GM23338 (cell line): ENCODE results near the gene MGAT5. TPM values are rescaled to one million over a fixed set of nuclear protein-coding genes. Genes with fewer than 3 reads are reported as not detected.

Source experiments
- ATAC-seq: fragments of 200-7000 bp; cut with Tn5 transposase; 3 replicates; pipeline ENCODE4 v1.9.1; 2020
- DNase-seq: peaks from one replicate; pipeline ENCODE4 v3.0.0-alpha.2; 2015; ENCODE audit warnings: low spot score
- H2AFZ ChIP-seq: fragments of 200-600 bp; sonication (generic); 2 replicates; pipeline ENCODE4 v1.8.0; 2016; ENCODE audit warnings: antibody characterized with exemption, mild to moderate bottlenecking, moderate library complexity
- H3F3A ChIP-seq: fragments of 200-600 bp; sonication (generic); replicated peaks from 2 replicates; pipeline ENCODE4 v1.8.0; 2017; ENCODE audit warnings: antibody characterized with exemption, mixed run types, low read depth
- H3K27ac ChIP-seq: fragments of 200-600 bp; sonication (generic); 2 replicates; pipeline ENCODE4 v1.6.1; 2016; ENCODE audit warnings: low read depth
- H3K27me3 ChIP-seq: fragments of 200-600 bp; sonication (generic); 2 replicates; pipeline ENCODE4 v1.8.0; 2016; ENCODE audit warnings: mild to moderate bottlenecking, mixed run types, moderate library complexity; ENCODE audit not compliant: insufficient read depth
- H3K36me3 ChIP-seq: fragments of 200-600 bp; sonication (generic); 2 replicates; pipeline ENCODE4 v1.8.0; 2016; ENCODE audit warnings: mild to moderate bottlenecking; ENCODE audit not compliant: insufficient read depth
- H3K4me1 ChIP-seq: fragments of 200-600 bp; sonication (generic); 2 replicates; pipeline ENCODE4 v1.8.0; 2016; ENCODE audit warnings: mild to moderate bottlenecking, moderate library complexity; ENCODE audit not compliant: insufficient read depth
- H3K4me2 ChIP-seq: fragments of 200-600 bp; sonication (generic); 2 replicates; pipeline ENCODE4 v1.7.1; 2017; ENCODE audit warnings: mixed run types
- H3K4me3 ChIP-seq: fragments of 200-600 bp; sonication (generic); 2 replicates; pipeline ENCODE4 v1.6.1; 2016; ENCODE audit warnings: mixed run types
- H3K79me2 ChIP-seq: fragments of 200-600 bp; sonication (generic); replicated peaks from 2 replicates; pipeline ENCODE4 v1.8.0; 2017; ENCODE audit warnings: mild to moderate bottlenecking; ENCODE audit not compliant: insufficient read depth
- H3K9me2 ChIP-seq: fragments of 200-600 bp; sonication (generic); 2 replicates; pipeline ENCODE4 v1.8.0; 2017; ENCODE audit not compliant: insufficient read depth
- H4K20me1 ChIP-seq: fragments of 200-600 bp; sonication (generic); replicated peaks from 2 replicates; pipeline ENCODE4 v1.8.0; 2017; ENCODE audit warnings: mild to moderate bottlenecking; ENCODE audit not compliant: insufficient read depth
- H3K27ac Mint-ChIP-seq: 2 replicates; pipeline ENCODE4 v1.8.0; 2020; ENCODE audit warnings: inconsistent platforms, mild to moderate bottlenecking, moderate library complexity, mixed read lengths
- H3K27me3 Mint-ChIP-seq: 3 replicates; pipeline ENCODE4 v1.8.0; 2022; ENCODE audit warnings: low read depth, mild to moderate bottlenecking, moderate library complexity, mixed read lengths, inconsistent platforms; ENCODE audit not compliant: insufficient read depth, poor library complexity
- H3K36me3 Mint-ChIP-seq: 3 replicates; pipeline ENCODE4 v1.8.0; 2021; ENCODE audit warnings: low read depth, mild to moderate bottlenecking, inconsistent platforms, moderate library complexity, mixed read lengths
- H3K4me1 Mint-ChIP-seq: 3 replicates; pipeline ENCODE4 v1.8.0; 2020; ENCODE audit warnings: mild to moderate bottlenecking, inconsistent platforms, mixed read lengths
- H3K4me3 Mint-ChIP-seq: 3 replicates; pipeline ENCODE4 v1.8.0; 2021; ENCODE audit warnings: moderate library complexity, mild to moderate bottlenecking, inconsistent platforms, mixed read lengths
- H3K9me3 Mint-ChIP-seq: 3 replicates; pipeline ENCODE4 v1.8.0; 2020; ENCODE audit warnings: moderate library complexity, mild to moderate bottlenecking, inconsistent platforms, mixed read lengths
- CREB1 ChIP-seq: fragments of 250-450 bp; sonication (Bioruptor Pico); IDR thresholded peaks from 2 replicates; pipeline ENCODE4 v1.5.0; 2020; ENCODE audit warnings: low read depth, mild to moderate bottlenecking, moderate library complexity
- CTCF ChIP-seq, 2 experiments: fragments of 200-600 bp in 1 of 2; sonication (generic) in 1 of 2; conservative IDR thresholded peaks; 2 replicates each; pipeline versions ENCODE4 v1.5.1 to v1.6.1; 2016 to 2017; ENCODE audit warnings: antibody characterized with exemption in 2 of 2, low read depth in 2 of 2, mild to moderate bottlenecking in 2 of 2, moderate library complexity in 1 of 2
- EZH2 ChIP-seq: fragments of 200-600 bp; sonication (generic); IDR thresholded peaks from one replicate; pipeline ENCODE4 v1.8.0; 2017; ENCODE audit warnings: antibody characterized with exemption, mild to moderate bottlenecking, low read depth; ENCODE audit not compliant: unreplicated experiment
- EZH2phosphoT487 ChIP-seq: fragments of 200-600 bp; sonication (generic); IDR thresholded peaks from one replicate; pipeline ENCODE4 v1.8.1; 2018; ENCODE audit warnings: antibody characterized with exemption; ENCODE audit not compliant: unreplicated experiment
- JUNB ChIP-seq: IDR thresholded peaks from one replicate; pipeline ENCODE4 v1.6.1; 2016; ENCODE audit warnings: antibody characterized with exemption; ENCODE audit not compliant: unreplicated experiment
- NANOG ChIP-seq: IDR thresholded peaks from 2 replicates; pipeline ENCODE4 v1.6.1; 2016; ENCODE audit warnings: antibody characterized with exemption, borderline replicate concordance
- POLR2AphosphoS5 ChIP-seq: IDR thresholded peaks from 2 replicates; pipeline ENCODE4 v1.6.1; 2016; ENCODE audit warnings: antibody characterized with exemption, low read depth
- REST ChIP-seq: IDR thresholded peaks from one replicate; pipeline ENCODE4 v1.6.1; 2018; ENCODE audit warnings: antibody characterized with exemption; ENCODE audit not compliant: unreplicated experiment
- STAT1 ChIP-seq: IDR thresholded peaks from one replicate; pipeline ENCODE4 v1.6.1; 2016; ENCODE audit warnings: antibody characterized with exemption; ENCODE audit not compliant: unreplicated experiment
- ZNF114 ChIP-seq: fragments of 250-450 bp; sonication (Bioruptor Pico); IDR thresholded peaks from 2 replicates; pipeline ENCODE4 v1.5.0; 2020; ENCODE audit warnings: mild to moderate bottlenecking, moderate library complexity
- ZNF331 ChIP-seq: fragments of 250-450 bp; sonication (Bioruptor Pico); IDR thresholded peaks from 2 replicates; pipeline ENCODE4 v1.5.0; 2020; ENCODE audit warnings: low read depth, mild to moderate bottlenecking, moderate library complexity
- polyA plus RNA-seq: library from polyadenylated mRNA; unstranded; fragments of >200 nt; fragmentation: Nextera tagmentation; extraction: Ambion mirVana; gene quantifications from 2 replicates; pipeline ENCODE4 v1.2.1, GENCODE V29; 2016
- total RNA-seq: library from RNA; depleted of rRNA; stranded (reverse); fragments of >200 nt; shearing (Covaris generic); gene quantifications from 2 replicates; pipeline ENCODE4 v1.2.3, GENCODE V29; 2014
- TF ChIP-seq, protein P1 (sequence below): fragments of 250-450 bp; sonication (Bioruptor Pico); IDR thresholded peaks from 2 replicates; pipeline ENCODE4 v1.5.0; 2020; ENCODE audit warnings: mild to moderate bottlenecking, moderate library complexity
- TF ChIP-seq, protein P2 (sequence below): IDR thresholded peaks from 2 replicates; pipeline ENCODE4 v1.6.1; 2016; ENCODE audit warnings: antibody characterized with exemption

MGAT5 gene
- total and polyA plus RNA-seq, 2 experiments from 2014 or later: 4.6 to 27.6 TPM

- H2AFZ ChIP-seq: no peak overlapping the region
- Mint-ChIP-seq H3K9me3 (no peaks in the 10 kb centered on the region), H3K36me3 (no peaks in the 10 kb centered on the region; the same call in 1 of the 3 replicates), H3K27me3 (peaks cover 6% of the 10 kb centered on the region), H3K4me3 (no peak overlapping the region), H3K27ac (no peak overlapping the region), H3K4me1 (peaks cover 17% of the 10 kb centered on the region)
- H4K20me1 ChIP-seq: peaks cover 12% of the 10 kb centered on the region
- TF ChIP-seq REST (no peak), CTCF (conservative IDR thresholded peaks at IDR 0.05; ENCODE audit: low read depth in 2 of 2) (no peak), ZNF331 (CRISPR knock-in tag) (no peak), JUNB (no peak), EZH2phosphoT487 (no peak), CREB1 (CRISPR knock-in tag) (no peak), NANOG (no peak), POLR2AphosphoS5 (no peak), STAT1 (no peak), EZH2 (no peak), ZNF114 (no peak)
- TF ChIP-seq, protein P1, sequence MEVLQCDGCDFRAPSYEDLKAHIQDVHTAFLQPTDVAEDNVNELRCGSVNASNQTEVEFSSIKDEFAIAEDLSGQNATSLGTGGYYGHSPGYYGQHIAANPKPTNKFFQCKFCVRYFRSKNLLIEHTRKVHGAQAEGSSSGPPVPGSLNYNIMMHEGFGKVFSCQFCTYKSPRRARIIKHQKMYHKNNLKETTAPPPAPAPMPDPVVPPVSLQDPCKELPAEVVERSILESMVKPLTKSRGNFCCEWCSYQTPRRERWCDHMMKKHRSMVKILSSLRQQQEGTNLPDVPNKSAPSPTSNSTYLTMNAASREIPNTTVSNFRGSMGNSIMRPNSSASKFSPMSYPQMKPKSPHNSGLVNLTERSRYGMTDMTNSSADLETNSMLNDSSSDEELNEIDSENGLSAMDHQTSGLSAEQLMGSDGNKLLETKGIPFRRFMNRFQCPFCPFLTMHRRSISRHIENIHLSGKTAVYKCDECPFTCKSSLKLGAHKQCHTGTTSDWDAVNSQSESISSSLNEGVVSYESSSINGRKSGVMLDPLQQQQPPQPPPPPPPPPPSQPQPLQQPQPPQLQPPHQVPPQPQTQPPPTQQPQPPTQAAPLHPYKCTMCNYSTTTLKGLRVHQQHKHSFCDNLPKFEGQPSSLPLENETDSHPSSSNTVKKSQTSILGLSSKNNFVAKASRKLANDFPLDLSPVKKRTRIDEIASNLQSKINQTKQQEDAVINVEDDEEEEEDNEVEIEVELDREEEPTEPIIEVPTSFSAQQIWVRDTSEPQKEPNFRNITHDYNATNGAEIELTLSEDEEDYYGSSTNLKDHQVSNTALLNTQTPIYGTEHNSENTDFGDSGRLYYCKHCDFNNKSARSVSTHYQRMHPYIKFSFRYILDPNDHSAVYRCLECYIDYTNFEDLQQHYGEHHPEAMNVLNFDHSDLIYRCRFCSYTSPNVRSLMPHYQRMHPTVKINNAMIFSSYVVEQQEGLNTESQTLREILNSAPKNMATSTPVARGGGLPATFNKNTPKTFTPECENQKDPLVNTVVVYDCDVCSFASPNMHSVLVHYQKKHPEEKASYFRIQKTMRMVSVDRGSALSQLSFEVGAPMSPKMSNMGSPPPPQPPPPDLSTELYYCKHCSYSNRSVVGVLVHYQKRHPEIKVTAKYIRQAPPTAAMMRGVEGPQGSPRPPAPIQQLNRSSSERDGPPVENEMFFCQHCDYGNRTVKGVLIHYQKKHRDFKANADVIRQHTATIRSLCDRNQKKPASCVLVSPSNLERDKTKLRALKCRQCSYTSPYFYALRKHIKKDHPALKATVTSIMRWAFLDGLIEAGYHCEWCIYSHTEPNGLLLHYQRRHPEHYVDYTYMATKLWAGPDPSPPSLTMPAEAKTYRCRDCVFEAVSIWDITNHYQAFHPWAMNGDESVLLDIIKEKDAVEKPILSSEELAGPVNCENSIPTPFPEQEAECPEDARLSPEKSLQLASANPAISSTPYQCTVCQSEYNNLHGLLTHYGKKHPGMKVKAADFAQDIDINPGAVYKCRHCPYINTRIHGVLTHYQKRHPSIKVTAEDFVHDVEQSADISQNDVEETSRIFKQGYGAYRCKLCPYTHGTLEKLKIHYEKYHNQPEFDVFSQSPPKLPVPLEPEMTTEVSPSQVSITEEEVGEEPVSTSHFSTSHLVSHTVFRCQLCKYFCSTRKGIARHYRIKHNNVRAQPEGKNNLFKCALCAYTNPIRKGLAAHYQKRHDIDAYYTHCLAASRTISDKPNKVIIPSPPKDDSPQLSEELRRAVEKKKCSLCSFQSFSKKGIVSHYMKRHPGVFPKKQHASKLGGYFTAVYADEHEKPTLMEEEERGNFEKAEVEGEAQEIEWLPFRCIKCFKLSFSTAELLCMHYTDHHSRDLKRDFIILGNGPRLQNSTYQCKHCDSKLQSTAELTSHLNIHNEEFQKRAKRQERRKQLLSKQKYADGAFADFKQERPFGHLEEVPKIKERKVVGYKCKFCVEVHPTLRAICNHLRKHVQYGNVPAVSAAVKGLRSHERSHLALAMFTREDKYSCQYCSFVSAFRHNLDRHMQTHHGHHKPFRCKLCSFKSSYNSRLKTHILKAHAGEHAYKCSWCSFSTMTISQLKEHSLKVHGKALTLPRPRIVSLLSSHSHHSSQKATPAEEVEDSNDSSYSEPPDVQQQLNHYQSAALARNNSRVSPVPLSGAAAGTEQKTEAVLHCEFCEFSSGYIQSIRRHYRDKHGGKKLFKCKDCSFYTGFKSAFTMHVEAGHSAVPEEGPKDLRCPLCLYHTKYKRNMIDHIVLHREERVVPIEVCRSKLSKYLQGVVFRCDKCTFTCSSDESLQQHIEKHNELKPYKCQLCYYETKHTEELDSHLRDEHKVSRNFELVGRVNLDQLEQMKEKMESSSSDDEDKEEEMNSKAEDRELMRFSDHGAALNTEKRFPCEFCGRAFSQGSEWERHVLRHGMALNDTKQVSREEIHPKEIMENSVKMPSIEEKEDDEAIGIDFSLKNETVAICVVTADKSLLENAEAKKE (CRISPR knock-in tag): no peak
- TF ChIP-seq, protein P2, sequence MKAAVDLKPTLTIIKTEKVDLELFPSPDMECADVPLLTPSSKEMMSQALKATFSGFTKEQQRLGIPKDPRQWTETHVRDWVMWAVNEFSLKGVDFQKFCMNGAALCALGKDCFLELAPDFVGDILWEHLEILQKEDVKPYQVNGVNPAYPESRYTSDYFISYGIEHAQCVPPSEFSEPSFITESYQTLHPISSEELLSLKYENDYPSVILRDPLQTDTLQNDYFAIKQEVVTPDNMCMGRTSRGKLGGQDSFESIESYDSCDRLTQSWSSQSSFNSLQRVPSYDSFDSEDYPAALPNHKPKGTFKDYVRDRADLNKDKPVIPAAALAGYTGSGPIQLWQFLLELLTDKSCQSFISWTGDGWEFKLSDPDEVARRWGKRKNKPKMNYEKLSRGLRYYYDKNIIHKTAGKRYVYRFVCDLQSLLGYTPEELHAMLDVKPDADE: no peak
- no peaks in the 10 kb centered on the region for H3F3A ChIP-seq
- peaks cover 10% of the 10 kb centered on the region for H3K4me1 ChIP-seq
- H3K4me2 ChIP-seq: no peak overlapping the region
- no peak overlapping the region for H3K27ac ChIP-seq
- no peak for DNase-seq
- H3K9me2 ChIP-seq: no peaks in the 10 kb centered on the region
- no peaks in the 10 kb centered on the region for H3K79me2 ChIP-seq
- no peak overlapping the region for H3K4me3 ChIP-seq
- no peak for ATAC-seq
- no peaks in the 10 kb centered on the region for H3K36me3 ChIP-seq
- H3K27me3 ChIP-seq: peaks cover 28% of the 10 kb centered on the region
These were observed 181.6 kb downstream of the MGAT5 start for GRCh38 chr2:134435505-134435904.
